ENCODE measurements around the gene GLCCI1. TPM values are rescaled to one million over a fixed set of nuclear protein-coding genes. Genes with fewer than 3 reads are reported as not detected.
A peak's percentile ranks its signal among the peaks of the same experiment; 100 is the strongest.

The GLCCI1 gene
- total and polyA plus RNA-seq, 10 of the 15 experiments (the other 5 are each of a cell fraction or from before 2014, with no cell fraction given): 12.6 to 92.0 (median 27.6) TPM

DNA sequence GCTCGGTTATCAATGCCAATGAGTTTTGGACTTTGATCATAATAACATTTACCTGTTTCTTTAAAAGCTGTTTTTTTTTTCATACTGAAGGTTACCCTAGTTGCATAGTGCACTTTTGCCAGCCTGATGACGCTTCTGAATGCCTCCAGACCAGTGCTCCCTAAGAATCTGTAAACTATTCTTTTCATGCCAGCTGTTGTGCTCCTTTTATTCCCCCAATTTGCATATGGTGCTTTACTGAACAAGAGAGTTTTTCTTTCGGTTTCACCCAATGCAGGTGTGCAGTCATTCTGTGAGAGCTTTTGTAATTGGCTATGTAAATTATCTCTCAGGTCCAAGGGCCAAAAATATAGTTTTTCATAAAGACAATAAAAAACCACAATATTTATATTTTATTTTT is 48.1 kb upstream of the GLCCI1 start (continued):
- TF ChIP-seq SMC3 (IDR thresholded peaks at IDR 0.05; ENCODE audit: borderline replicate concordance, low read length) (no peak; the same call in 1 of the 2 replicates), ESRRA (IDR thresholded peaks at IDR 0.05; ENCODE audit: low read length) (no peak), NFYA (IDR thresholded peaks at IDR 0.05; ENCODE audit: borderline replicate concordance, low read depth, low read length) (no peak), NR2F1 (conservative IDR thresholded peaks at IDR 0.05) (no peak; the same call in 1 of the 2 replicates), CHD4 (IDR thresholded peaks at IDR 0.05) (no peak), YBX1 (IDR thresholded peaks at IDR 0.05) (no peak), EZH2 (IDR thresholded peaks at IDR 0.05; ENCODE audit: borderline replicate concordance, control insufficient read depth, low read depth, low read length) (no peak), POLR2A (IDR thresholded peaks at IDR 0.05; ENCODE audit: low read depth, low read length) (no peak), SIN3A (IDR thresholded peaks at IDR 0.05; ENCODE audit: low read depth, low read length) (no peak), IKZF2 (IDR thresholded peaks at IDR 0.05) (peak; percentile 37 to 71; a peak in 3 of 4 replicates), ZNF274 (IDR thresholded peaks at IDR 0.05; ENCODE audit: insufficient read depth, insufficient read length) (no peak), HDAC6 (IDR thresholded peaks at IDR 0.05; ENCODE audit: unreplicated experiment) (no peak), NFXL1 (IDR thresholded peaks at IDR 0.05; ENCODE audit: borderline replicate concordance) (peak; percentile 89), MXI1 (IDR thresholded peaks at IDR 0.05; ENCODE audit: low read depth, low read length) (peak; percentile 19; the same call in 1 of the 2 replicates), FOXM1 (IDR thresholded peaks at IDR 0.05; ENCODE audit: low read depth, low read length) (peak; percentile 89; the same call in 1 of the 2 replicates), MLLT1 (IDR thresholded peaks at IDR 0.05) (peak; percentile 61; the same call in 1 of the 2 replicates), KLF5 (IDR thresholded peaks at IDR 0.05; ENCODE audit: partially characterized antibody) (no peak), RUNX3 (IDR thresholded peaks at IDR 0.05; ENCODE audit: low read length) (peak; percentile 86), SUPT20H (IDR thresholded peaks at IDR 0.05; ENCODE audit: borderline replicate concordance, control insufficient read depth, low read depth, low read length) (no peak), SUZ12 (IDR thresholded peaks at IDR 0.05; ENCODE audit: unreplicated experiment) (no peak), CEBPB (IDR thresholded peaks at IDR 0.05; ENCODE audit: borderline replicate concordance in 1 of 2, low read depth in 2 of 2, low read length in 2 of 2) (no peak), WRNIP1 (IDR thresholded peaks at IDR 0.05; ENCODE audit: borderline replicate concordance, low read depth, low read length) (no peak), BRCA1 (IDR thresholded peaks at IDR 0.05; ENCODE audit: low read depth, low read length) (no peak)
- TF ChIP-seq, protein P1, sequence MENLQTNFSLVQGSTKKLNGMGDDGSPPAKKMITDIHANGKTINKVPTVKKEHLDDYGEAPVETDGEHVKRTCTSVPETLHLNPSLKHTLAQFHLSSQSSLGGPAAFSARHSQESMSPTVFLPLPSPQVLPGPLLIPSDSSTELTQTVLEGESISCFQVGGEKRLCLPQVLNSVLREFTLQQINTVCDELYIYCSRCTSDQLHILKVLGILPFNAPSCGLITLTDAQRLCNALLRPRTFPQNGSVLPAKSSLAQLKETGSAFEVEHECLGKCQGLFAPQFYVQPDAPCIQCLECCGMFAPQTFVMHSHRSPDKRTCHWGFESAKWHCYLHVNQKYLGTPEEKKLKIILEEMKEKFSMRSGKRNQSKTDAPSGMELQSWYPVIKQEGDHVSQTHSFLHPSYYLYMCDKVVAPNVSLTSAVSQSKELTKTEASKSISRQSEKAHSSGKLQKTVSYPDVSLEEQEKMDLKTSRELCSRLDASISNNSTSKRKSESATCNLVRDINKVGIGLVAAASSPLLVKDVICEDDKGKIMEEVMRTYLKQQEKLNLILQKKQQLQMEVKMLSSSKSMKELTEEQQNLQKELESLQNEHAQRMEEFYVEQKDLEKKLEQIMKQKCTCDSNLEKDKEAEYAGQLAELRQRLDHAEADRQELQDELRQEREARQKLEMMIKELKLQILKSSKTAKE (IDR thresholded peaks at IDR 0.05; ENCODE audit: low read depth, poor library complexity, severe bottlenecking): peak; percentile 74
- TF ChIP-seq, protein P2, sequence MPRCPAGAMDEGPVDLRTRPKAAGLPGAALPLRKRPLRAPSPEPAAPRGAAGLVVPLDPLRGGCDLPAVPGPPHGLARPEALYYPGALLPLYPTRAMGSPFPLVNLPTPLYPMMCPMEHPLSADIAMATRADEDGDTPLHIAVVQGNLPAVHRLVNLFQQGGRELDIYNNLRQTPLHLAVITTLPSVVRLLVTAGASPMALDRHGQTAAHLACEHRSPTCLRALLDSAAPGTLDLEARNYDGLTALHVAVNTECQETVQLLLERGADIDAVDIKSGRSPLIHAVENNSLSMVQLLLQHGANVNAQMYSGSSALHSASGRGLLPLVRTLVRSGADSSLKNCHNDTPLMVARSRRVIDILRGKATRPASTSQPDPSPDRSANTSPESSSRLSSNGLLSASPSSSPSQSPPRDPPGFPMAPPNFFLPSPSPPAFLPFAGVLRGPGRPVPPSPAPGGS (IDR thresholded peaks at IDR 0.05; ENCODE audit: borderline replicate concordance, insufficient read depth, low read depth, low read length, poor library complexity, severe bottlenecking): peak; percentile 64
- TF ChIP-seq, protein P3, sequence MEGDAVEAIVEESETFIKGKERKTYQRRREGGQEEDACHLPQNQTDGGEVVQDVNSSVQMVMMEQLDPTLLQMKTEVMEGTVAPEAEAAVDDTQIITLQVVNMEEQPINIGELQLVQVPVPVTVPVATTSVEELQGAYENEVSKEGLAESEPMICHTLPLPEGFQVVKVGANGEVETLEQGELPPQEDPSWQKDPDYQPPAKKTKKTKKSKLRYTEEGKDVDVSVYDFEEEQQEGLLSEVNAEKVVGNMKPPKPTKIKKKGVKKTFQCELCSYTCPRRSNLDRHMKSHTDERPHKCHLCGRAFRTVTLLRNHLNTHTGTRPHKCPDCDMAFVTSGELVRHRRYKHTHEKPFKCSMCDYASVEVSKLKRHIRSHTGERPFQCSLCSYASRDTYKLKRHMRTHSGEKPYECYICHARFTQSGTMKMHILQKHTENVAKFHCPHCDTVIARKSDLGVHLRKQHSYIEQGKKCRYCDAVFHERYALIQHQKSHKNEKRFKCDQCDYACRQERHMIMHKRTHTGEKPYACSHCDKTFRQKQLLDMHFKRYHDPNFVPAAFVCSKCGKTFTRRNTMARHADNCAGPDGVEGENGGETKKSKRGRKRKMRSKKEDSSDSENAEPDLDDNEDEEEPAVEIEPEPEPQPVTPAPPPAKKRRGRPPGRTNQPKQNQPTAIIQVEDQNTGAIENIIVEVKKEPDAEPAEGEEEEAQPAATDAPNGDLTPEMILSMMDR (IDR thresholded peaks at IDR 0.05 in 2 of 3, conservative IDR thresholded peaks at IDR 0.05 in 1 of 3; ENCODE audit: control insufficient read depth in 2 of 3, extremely low read depth in 1 of 3, insufficient read depth in 1 of 3, low read depth in 3 of 3, low read length in 3 of 3): no peak
